DOHH2 (cell line): ENCODE measurements around the gene EXD3.

ENCODE experiments used
- H3F3A ChIP-seq: fragments of 200-600 bp; sonication (generic), shearing (Covaris generic); 2 replicates; pipeline ENCODE4 v1.6.0; 2016; ENCODE audit warnings: antibody characterized with exemption, mild to moderate bottlenecking; ENCODE audit not compliant: control insufficient read depth, insufficient read depth
- H3K27ac ChIP-seq: fragments of 200-600 bp; sonication (generic); 2 replicates; pipeline ENCODE4 v1.5.1; 2014; ENCODE audit warnings: low read depth, mild to moderate bottlenecking, low read length, moderate library complexity
- H3K27me3 ChIP-seq: fragments of 200-600 bp; sonication (generic); 2 replicates; pipeline ENCODE4 v1.6.1; 2014; ENCODE audit warnings: mild to moderate bottlenecking, low read length, mixed read lengths; ENCODE audit not compliant: control insufficient read depth
- H3K36me3 ChIP-seq: fragments of 200-600 bp; sonication (generic); 2 replicates; pipeline ENCODE4 v1.6.1; 2014; ENCODE audit warnings: mild to moderate bottlenecking, low read length, moderate library complexity, mixed read lengths; ENCODE audit not compliant: control insufficient read depth
- H3K4me1 ChIP-seq: fragments of 200-600 bp; sonication (generic); 2 replicates; pipeline ENCODE4 v1.6.1; 2014; ENCODE audit warnings: mild to moderate bottlenecking, low read length, mixed read lengths; ENCODE audit not compliant: control insufficient read depth
- H3K4me2 ChIP-seq: fragments of 200-600 bp; sonication (generic); 2 replicates; pipeline ENCODE4 v1.6.0; 2014; ENCODE audit warnings: mild to moderate bottlenecking, low read length, moderate library complexity
- H3K4me3 ChIP-seq: fragments of 200-600 bp; sonication (generic); 2 replicates; pipeline ENCODE4 v1.5.1; 2014; ENCODE audit warnings: mild to moderate bottlenecking, low read length, mixed read lengths
- H3K79me2 ChIP-seq: fragments of 200-600 bp; sonication (generic); 2 replicates; pipeline ENCODE4 v1.6.1; 2014; ENCODE audit warnings: mild to moderate bottlenecking, low read length, mixed read lengths; ENCODE audit not compliant: control insufficient read depth
- H3K9me2 ChIP-seq: fragments of 200-600 bp; sonication (generic); replicated peaks from 2 replicates; pipeline ENCODE4 v1.6.1; 2014; ENCODE audit warnings: mild to moderate bottlenecking, low read length, mixed read lengths; ENCODE audit not compliant: control insufficient read depth
- H3K9me3 ChIP-seq: fragments of 200-600 bp; sonication (generic); 2 replicates; pipeline ENCODE4 v1.6.1; 2014; ENCODE audit warnings: antibody characterized with exemption, low read length, mixed read lengths; ENCODE audit not compliant: control insufficient read depth, insufficient read depth
- H4K20me1 ChIP-seq: fragments of 200-600 bp; sonication (generic); 2 replicates; pipeline ENCODE4 v1.6.0; 2014; ENCODE audit warnings: low read depth, mild to moderate bottlenecking, antibody characterized with exemption, low read length, moderate library complexity; ENCODE audit not compliant: control insufficient read depth, insufficient read depth
- CTCF ChIP-seq: fragments of 200-600 bp; sonication (generic); IDR thresholded peaks from one replicate; pipeline ENCODE4 v1.5.1; 2014; ENCODE audit warnings: antibody characterized with exemption, mild to moderate bottlenecking, low read depth, low read length; ENCODE audit not compliant: poor library complexity, severe bottlenecking
- EZH2phosphoT487 ChIP-seq: fragments of 200-600 bp; sonication (generic); IDR thresholded peaks from 2 replicates; pipeline ENCODE4 v1.6.1; 2017; ENCODE audit warnings: borderline replicate concordance, mild to moderate bottlenecking, antibody characterized with exemption, low read length, moderate library complexity, mixed read lengths

The EXD3 gene

GRCh38 chr9:137350696-137351584, 72.0 kb downstream of the EXD3 start:
- H4K20me1 ChIP-seq = no peaks in the 10 kb centered on the region
- H3K27ac ChIP-seq = no peak overlapping the region
- H3K4me2 ChIP-seq = no peak overlapping the region
- H3K4me3 ChIP-seq = no peak overlapping the region
- no peak for TF ChIP-seq EZH2phosphoT487
- TF ChIP-seq CTCF = no peak
- no peaks in the 10 kb centered on the region for H3K9me2 ChIP-seq
- no peaks in the 10 kb centered on the region for H3K36me3 ChIP-seq
- H3F3A ChIP-seq = peaks cover 8% of the 10 kb centered on the region
- H3K9me3 ChIP-seq = peaks cover 59% of the 10 kb centered on the region
- no peaks in the 10 kb centered on the region for H3K27me3 ChIP-seq
- H3K4me1 ChIP-seq = no peaks in the 10 kb centered on the region
- no peaks in the 10 kb centered on the region for H3K79me2 ChIP-seq

GRCh38 chr9:137349471-137350033, 73.4 kb downstream of the EXD3 start:
- no peaks in the 10 kb centered on the region for H3F3A ChIP-seq
- no peak overlapping the region for H3K4me2 ChIP-seq
- no peaks in the 10 kb centered on the region for H3K79me2 ChIP-seq
- H3K36me3 ChIP-seq = no peaks in the 10 kb centered on the region
- H3K4me1 ChIP-seq = no peaks in the 10 kb centered on the region
- H3K9me3 ChIP-seq = peaks cover 46% of the 10 kb centered on the region
- H4K20me1 ChIP-seq = no peaks in the 10 kb centered on the region
- TF ChIP-seq CTCF (no peak), EZH2phosphoT487 (no peak)
- no peak overlapping the region for H3K4me3 ChIP-seq
- no peaks in the 10 kb centered on the region for H3K27me3 ChIP-seq
- no peaks in the 10 kb centered on the region for H3K9me2 ChIP-seq
- no peak overlapping the region for H3K27ac ChIP-seq

- Histone ChIP-seq H3K9me3 (peaks cover 45% of the 10 kb centered on the region), H3K9me2 (no peaks in the 10 kb centered on the region), H3K4me3 (no peak overlapping the region), H3K4me1 (no peaks in the 10 kb centered on the region), H3K27ac (no peak overlapping the region), H4K20me1 (no peaks in the 10 kb centered on the region), H3K79me2 (no peaks in the 10 kb centered on the region), H3K4me2 (no peak overlapping the region), H3K36me3 (no peaks in the 10 kb centered on the region), H3F3A (no peaks in the 10 kb centered on the region), H3K27me3 (no peaks in the 10 kb centered on the region)
- TF ChIP-seq EZH2phosphoT487 (no peak), CTCF (no peak)
Observed at GRCh38 chr9:137348769-137349470, 74.0 kb downstream of the EXD3 start.
